Pancreas (tissue), 10 donors: ENCODE measurements around the gene LLGL2. TPM values are rescaled to one million over a fixed set of nuclear protein-coding genes. Genes with fewer than 3 reads are reported as not detected.

Experiments
- ATAC-seq, 4 donors: fragments of 200-7000 bp; cut with Tn5 transposase; one replicate each; pipeline versions ENCODE4 v1.8.0 to v1.9.1; 2020; ENCODE audit warnings: mild to moderate bottlenecking in 4 of 4, moderate library complexity in 4 of 4
- DNase-seq, 6 donors: peaks; one replicate each; pipeline ENCODE4 v3.0.0-alpha.2; 2020
- FAIRE-seq: peaks from 2 replicates; lab custom pipeline; 2012; peaks lifted over from hg19 to GRCh38; lab: Jason Lieb, UNC
- H3K27ac ChIP-seq, 4 donors: fragments of 200-600 bp; sonication (generic); 1 replicate in 3 of 4; 2 replicates in 1 of 4; pipeline versions ENCODE4 v1.5.0 to v1.8.0; 2020
- H3K27me3 ChIP-seq, 4 donors: fragments of 200-600 bp; one replicate each; pipeline ENCODE4 v1.8.0; 2021
- H3K36me3 ChIP-seq, 3 donors: fragments of 200-600 bp; sonication (generic) in 1 of 3; one replicate each; pipeline versions ENCODE4 v1.5.0 to v1.8.0; 2020 to 2021
- H3K4me1 ChIP-seq, 3 donors: fragments of 200-600 bp; one replicate each; pipeline ENCODE4 v1.8.0; 2021
- H3K4me3 ChIP-seq, 4 donors: fragments of 200-600 bp; sonication (generic) in 2 of 4; one replicate each; pipeline versions ENCODE4 v1.5.0 to v1.8.0; 2020 to 2021
- H3K9me3 ChIP-seq, 4 donors: fragments of 200-600 bp; one replicate each; pipeline ENCODE4 v1.8.0; 2021
- WGBS, 2 donors: extraction: QIAGEN DNeasy Blood & Tissue Kit; methylation state at CpG; one replicate each; pipeline ENCODE4 v1.1.7; 2013; 5-methylcytosine and 5-hydroxymethylcytosine counted together
- intact Hi-C, 3 donors: fragments of 100-400 bp; cut with DNase I; formaldehyde crosslinking; loops; one replicate each; pipeline versions ENCODE4 v1.11.1 to v1.14.2; 2022
- polyA plus RNA-seq, 2 donors: library from polyadenylated mRNA; stranded (reverse); fragments of 200-250 nt; gene quantifications; one replicate each; pipeline ENCODE4 v1.2.3, GENCODE V29; 2013
- total RNA-seq, 6 donors: library from RNA; stranded (reverse); fragmentation: NEBNext Ultra II Directional in 4 of 6; extraction: Animal tissue kit (Norgen Biotek cat#: 25700) in 4 of 6; gene quantifications; one replicate each; pipeline versions ENCODE4 v1.2.1 to v1.2.4, GENCODE V29; 2021 to 2023
- TF ChIP-seq, protein P1 (sequence below), 4 donors: fragments of 200-600 bp; sonication (generic) in 3 of 4; IDR thresholded peaks; one replicate each; pipeline versions ENCODE4 v1.5.0 to v1.8.0; 2021; ENCODE audit warnings: antibody characterized with exemption in 4 of 4
- donor health status: healthy with polysubstance abuse.
- donor health status: DM: no; HTN: no; CAD: no; lungs with moderate emphysema.
- donor health status: DM: no; HTN: no; CAD: no.
- donor health status: control.
- donor health status: control.
- donor health status: Bipolar disorder and iron deficiency.
- donor health status: DM: yes; HTN: yes; CAD: no.
- donor health status: DM: no; HTN: no; CAD: no.
- donor health status: DM: no; HTN: no; CAD: no.
- donor health status: DM: yes; HTN: yes; CAD: no.

LLGL2 gene
- total and polyA plus RNA-seq, 8 donors: 87.8 to 296 (median 112) TPM

DNA sequence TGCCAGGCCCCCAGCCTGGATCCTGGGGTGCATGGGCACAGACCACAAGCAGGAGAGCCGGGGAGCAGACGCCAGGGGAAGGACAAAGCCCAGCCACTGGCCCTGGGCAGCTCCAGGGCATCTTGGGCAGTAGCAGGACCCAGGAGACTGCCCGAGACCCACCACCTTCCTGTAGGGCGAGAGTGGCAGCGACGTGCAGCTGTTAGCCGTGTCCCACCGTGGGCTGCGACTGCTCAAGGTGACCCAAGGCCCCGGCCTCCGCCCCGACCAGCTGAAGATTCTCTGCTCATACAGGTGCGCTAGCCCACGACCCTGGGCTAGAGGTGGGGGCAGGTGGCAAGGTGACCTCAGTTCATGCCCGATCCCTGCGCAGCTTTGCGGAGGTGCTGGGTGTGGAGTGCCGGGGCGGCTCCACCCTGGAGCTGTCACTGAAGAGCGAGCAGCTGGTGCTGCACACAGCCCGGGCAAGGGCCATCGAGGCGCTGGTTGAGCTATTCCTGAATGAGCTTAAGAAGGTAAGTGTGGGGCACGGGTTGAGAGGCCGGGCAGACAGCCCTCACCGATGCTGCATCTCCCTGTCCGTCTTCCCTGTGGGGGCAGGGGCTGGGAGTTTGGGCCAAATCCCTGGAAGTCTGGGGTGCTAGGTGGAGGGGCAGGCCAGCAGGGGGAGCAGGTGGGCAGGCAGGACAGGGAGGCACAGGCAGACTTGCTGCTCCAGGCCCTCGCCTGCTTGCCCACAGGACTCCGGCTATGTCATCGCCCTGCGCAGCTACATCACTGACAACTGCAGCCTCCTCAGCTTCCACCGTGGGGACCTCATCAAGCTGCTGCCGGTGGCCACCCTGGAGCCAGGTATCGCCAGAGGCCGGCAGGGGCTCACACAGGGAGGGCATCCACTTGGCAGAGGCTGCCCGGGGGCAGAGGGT lies 94.3 kb downstream of the LLGL2 start:
- Histone ChIP-seq H3K27me3 (no peaks in the 10 kb centered on the region), H3K36me3 (no peaks in the 10 kb centered on the region), H3K4me1 (no peaks in the 10 kb centered on the region), H3K9me3 (no peaks in the 10 kb centered on the region), H3K4me3 (no peak overlapping the region), H3K27ac (no peak overlapping the region)
- TF ChIP-seq, protein P1, sequence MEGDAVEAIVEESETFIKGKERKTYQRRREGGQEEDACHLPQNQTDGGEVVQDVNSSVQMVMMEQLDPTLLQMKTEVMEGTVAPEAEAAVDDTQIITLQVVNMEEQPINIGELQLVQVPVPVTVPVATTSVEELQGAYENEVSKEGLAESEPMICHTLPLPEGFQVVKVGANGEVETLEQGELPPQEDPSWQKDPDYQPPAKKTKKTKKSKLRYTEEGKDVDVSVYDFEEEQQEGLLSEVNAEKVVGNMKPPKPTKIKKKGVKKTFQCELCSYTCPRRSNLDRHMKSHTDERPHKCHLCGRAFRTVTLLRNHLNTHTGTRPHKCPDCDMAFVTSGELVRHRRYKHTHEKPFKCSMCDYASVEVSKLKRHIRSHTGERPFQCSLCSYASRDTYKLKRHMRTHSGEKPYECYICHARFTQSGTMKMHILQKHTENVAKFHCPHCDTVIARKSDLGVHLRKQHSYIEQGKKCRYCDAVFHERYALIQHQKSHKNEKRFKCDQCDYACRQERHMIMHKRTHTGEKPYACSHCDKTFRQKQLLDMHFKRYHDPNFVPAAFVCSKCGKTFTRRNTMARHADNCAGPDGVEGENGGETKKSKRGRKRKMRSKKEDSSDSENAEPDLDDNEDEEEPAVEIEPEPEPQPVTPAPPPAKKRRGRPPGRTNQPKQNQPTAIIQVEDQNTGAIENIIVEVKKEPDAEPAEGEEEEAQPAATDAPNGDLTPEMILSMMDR (IDR thresholded peaks at IDR 0.05): peak in 3 of 4 donors; percentile 12 to 14 (median 14)
- WGBS, 2 donors: 62 to 63% methylated on average over 36 of the region's 36 CpGs
- intact Hi-C loops: no loop called here
- peak in 3 of 4 donors; percentile 20 to 59 (median 51) for ATAC-seq
- DNase-seq: peak in 2 of 6 donors; percentile 34 to 74
- no peak for FAIRE-seq

DNA sequence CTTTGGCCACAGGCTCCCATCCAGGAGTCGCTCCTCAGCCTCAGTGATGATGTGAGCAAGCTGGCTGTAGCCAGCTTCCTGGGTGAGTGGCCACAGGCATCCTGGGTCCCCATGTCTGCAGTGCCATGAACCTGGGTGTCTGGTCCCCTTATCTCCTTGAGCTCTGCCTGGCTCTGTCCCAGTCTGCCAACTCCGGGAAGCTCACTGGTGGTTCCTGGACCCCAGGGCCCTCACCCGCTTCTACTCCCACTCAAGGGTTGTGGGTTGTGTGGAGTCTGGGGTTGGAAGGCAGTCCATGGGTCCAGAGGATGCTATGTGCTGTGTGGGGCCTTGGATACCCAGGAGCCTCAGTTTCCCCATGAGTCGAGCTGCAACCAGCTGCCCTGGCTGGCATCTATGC lies 96.0 kb downstream of the LLGL2 start:
- Histone ChIP-seq H3K27ac (no peak overlapping the region), H3K4me3 (no peak overlapping the region), H3K27me3 (no peaks in the 10 kb centered on the region), H3K36me3 (no peaks in the 10 kb centered on the region), H3K4me1 (no peaks in the 10 kb centered on the region), H3K9me3 (no peaks in the 10 kb centered on the region)
- DNase-seq: no peak
- no peak for FAIRE-seq
- intact Hi-C loops: no loop called here
- TF ChIP-seq, protein P1 (IDR thresholded peaks at IDR 0.05): no peak
- ATAC-seq: no peak
- WGBS, 2 donors: 58 to 60% methylated on average over 3 to 4 of the region's 4 CpGs

DNA sequence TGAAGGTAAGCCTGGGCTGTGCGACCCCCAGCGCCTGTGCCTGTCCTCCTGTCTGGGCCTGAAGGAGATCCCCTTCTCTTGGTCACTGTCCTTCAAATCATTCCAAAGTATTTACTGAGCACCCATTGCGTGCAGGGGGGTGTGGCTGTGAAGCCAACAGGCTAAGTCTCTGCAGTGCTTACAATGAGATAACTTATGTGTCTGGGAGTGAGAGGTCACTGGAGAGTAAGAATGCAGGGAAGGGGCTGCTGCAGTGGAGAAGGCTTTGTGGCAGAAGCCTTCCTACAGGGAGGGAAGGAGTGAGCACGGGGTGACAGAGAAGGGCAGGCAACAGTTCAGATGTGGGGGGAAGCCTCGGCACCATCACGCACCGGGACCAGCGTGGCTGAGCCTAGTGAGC lies 96.6 kb downstream of the LLGL2 start:
- WGBS, 2 donors: 59 to 69% methylated on average over 8 of the region's 8 CpGs
- Histone ChIP-seq H3K36me3 (no peaks in the 10 kb centered on the region), H3K27ac (no peak overlapping the region), H3K4me3 (no peak overlapping the region), H3K4me1 (no peaks in the 10 kb centered on the region), H3K9me3 (no peaks in the 10 kb centered on the region), H3K27me3 (no peaks in the 10 kb centered on the region)
- DNase-seq (no peak), ATAC-seq (no peak), FAIRE-seq (no peak)
- intact Hi-C loops: no loop called here
- TF ChIP-seq, protein P1 (IDR thresholded peaks at IDR 0.05): no peak

DNA sequence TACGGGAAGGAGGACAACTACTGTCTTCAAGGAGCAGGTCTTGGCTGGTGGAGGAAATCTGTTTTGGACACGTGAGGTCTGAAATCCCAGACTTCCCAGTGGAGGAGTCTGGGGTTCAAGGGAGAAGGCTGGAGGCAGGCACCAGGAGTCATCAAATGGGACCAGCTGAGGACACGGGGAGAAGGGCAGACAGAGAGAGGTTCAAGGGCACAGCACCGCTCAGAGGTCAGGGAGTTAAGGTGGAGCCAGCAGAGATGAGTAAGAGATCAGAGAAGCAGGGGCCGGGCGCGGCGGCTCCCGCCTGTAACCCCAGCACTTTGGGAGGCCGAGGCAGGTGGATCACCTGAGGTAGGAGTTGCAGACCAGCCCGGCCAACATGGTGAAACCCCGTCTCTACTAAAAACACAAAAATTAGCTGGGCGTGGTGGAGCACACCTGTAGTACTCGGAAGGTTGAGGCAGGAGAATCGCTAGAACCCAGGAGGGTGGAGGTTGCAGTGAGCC lies 97.3 kb downstream of the LLGL2 start:
- Histone ChIP-seq H3K9me3 (no peaks in the 10 kb centered on the region), H3K4me3 (no peak overlapping the region), H3K27me3 (no peaks in the 10 kb centered on the region), H3K27ac (no peak overlapping the region), H3K4me1 (no peaks in the 10 kb centered on the region), H3K36me3 (no peaks in the 10 kb centered on the region)
- 65 to 77% methylated on average over 15 of the region's 15 CpGs for WGBS, 2 donors
- ATAC-seq (no peak), FAIRE-seq (no peak), DNase-seq (no peak)
- intact Hi-C loops: no loop called here
- TF ChIP-seq, protein P1 (IDR thresholded peaks at IDR 0.05): no peak

DNA sequence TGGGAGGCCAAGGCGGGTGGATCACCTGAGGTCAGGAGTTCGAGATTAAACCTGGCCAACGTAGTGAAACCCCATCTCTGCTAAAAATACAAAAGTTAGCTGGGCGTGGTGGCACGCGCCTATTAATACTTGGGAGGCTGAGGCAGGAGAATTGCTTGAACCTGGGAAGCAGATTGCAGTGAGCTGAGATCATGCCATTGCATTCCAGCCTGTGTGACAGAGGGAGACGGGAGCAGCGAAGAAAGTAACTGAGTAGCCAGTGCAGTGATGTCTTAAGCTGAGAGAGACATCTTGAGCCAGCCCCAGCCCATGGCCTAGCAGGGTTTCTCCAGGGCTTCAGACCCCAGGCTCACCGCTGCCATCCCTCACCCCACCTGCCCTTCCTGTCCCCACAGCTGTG lies 97.9 kb downstream of the LLGL2 start:
- FAIRE-seq (no peak), ATAC-seq (no peak), DNase-seq (no peak)
- intact Hi-C loops: no loop called here
- TF ChIP-seq, protein P1 (IDR thresholded peaks at IDR 0.05): no peak
- Histone ChIP-seq H3K9me3 (no peaks in the 10 kb centered on the region), H3K36me3 (no peaks in the 10 kb centered on the region), H3K27me3 (no peaks in the 10 kb centered on the region), H3K4me3 (no peak overlapping the region), H3K4me1 (no peaks in the 10 kb centered on the region), H3K27ac (no peak overlapping the region)
- 72 to 77% methylated on average over 9 of the region's 9 CpGs for WGBS, 2 donors
